Muscle of leg (tissue), 11 donors: Measurements from ENCODE around the gene ARL15. TPM values are rescaled to one million over a fixed set of nuclear protein-coding genes. Genes with fewer than 3 reads are reported as not detected.

ENCODE experiments used
- DNase-seq: peaks from one replicate; pipeline ENCODE4 v3.0.0; 2013
- H3K27ac ChIP-seq: one replicate; pipeline ENCODE4 v1.5.1; 2013; ENCODE audit warnings: mild to moderate bottlenecking, low read length, control low read depth
- H3K27me3 ChIP-seq: one replicate; pipeline ENCODE4 v1.6.1; 2013; ENCODE audit warnings: low read length; ENCODE audit not compliant: control insufficient read depth, insufficient read depth
- H3K36me3 ChIP-seq: one replicate; pipeline ENCODE4 v1.6.1; 2013; ENCODE audit warnings: low read length; ENCODE audit not compliant: control insufficient read depth, insufficient read depth
- H3K4me1 ChIP-seq: one replicate; pipeline ENCODE4 v1.6.1; 2013; ENCODE audit warnings: low read length; ENCODE audit not compliant: control insufficient read depth, insufficient read depth
- H3K4me3 ChIP-seq: one replicate; pipeline ENCODE4 v1.5.1; 2013; ENCODE audit warnings: low read length, control low read depth
- H3K9me3 ChIP-seq: replicated peaks from 2 replicates; pipeline ENCODE4 v1.6.1; 2013; ENCODE audit warnings: low read depth, low read length; ENCODE audit not compliant: control insufficient read depth
- WGBS: methylation state at CpG from one replicate; pipeline ENCODE4 v1.1.5; 2013; ENCODE audit warnings: missing lambda C conversion rate; ENCODE audit not compliant: insufficient coverage; 5-methylcytosine and 5-hydroxymethylcytosine counted together
- polyA plus RNA-seq, 8 donors: library from polyadenylated mRNA; unstranded; fragments of 120-200 nt; gene quantifications; one replicate each; pipeline versions ENCODE4 v1.2.1 to v1.2.3, GENCODE V29; 2013; ENCODE audit warnings: inconsistent platforms in 1 of 8, low replicate concordance in 1 of 8; ENCODE audit not compliant: insufficient read length in 8 of 8, insufficient read depth in 1 of 8
- total RNA-seq: library from RNA; stranded (reverse); fragments of 120-200 nt; gene quantifications from one replicate; pipeline ENCODE4 v1.2.4, GENCODE V29; 2013

ARL15 gene
- total and polyA plus RNA-seq, 9 donors = 18.4 to 37.1 (median 23.8) TPM

DNA sequence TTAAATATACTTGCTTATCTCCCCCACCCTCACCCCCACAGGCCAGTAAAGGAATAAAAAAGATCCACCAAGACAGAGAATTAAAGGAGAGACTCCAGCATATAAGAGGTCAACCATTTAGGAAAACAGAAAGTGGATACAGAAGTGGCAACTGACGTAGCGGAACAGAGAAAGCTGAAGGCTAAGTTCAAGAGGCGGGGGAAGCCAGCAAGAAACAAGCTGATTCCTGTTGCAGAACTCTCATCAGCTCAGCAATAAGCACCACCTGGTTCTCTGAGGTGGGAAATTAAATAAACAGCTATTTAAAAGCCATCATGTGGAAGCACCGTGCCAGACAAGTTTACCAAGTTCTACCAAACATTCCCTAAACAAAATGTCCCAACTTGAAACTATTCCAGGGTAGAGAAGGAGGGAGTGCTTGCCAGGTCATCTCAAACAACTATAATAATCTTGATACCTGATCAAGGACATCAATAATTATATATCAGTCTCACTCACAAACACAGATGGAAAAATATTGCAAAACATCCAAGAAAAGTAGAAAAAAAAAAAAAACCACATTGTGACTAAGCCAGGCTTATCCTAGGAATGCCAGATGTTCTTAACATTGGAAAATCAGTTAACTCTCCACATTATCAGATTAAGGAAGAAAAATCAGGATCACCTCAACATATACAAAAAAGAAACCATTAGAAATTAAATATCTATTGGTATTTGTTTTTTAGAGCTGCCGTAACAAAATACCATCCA, 7.3 kb upstream of the ARL15 start:
- no peaks in the 10 kb centered on the region for H3K9me3 ChIP-seq
- H3K4me1 ChIP-seq = no peaks in the 10 kb centered on the region
- DNase-seq = peak; percentile 45
- no CpG with 5 or more reads among the region's 5 CpGs for WGBS
- H3K4me3 ChIP-seq = no peak overlapping the region
- H3K36me3 ChIP-seq = no peaks in the 10 kb centered on the region
- no peak overlapping the region for H3K27ac ChIP-seq
- no peaks in the 10 kb centered on the region for H3K27me3 ChIP-seq

- H3K4me1 ChIP-seq = peaks cover 4% of the 10 kb centered on the region
- H3K36me3 ChIP-seq = no peaks in the 10 kb centered on the region
- peak; percentile 64 for DNase-seq
- no peaks in the 10 kb centered on the region for H3K27me3 ChIP-seq
- no peak overlapping the region for H3K27ac ChIP-seq
- H3K9me3 ChIP-seq = no peaks in the 10 kb centered on the region
- H3K4me3 ChIP-seq = no peak overlapping the region
- WGBS = 43% methylated on average over 1 of the region's 5 CpGs
Measured at GRCh38 chr5:54315736-54316528, 5.6 kb upstream of the ARL15 start.

- WGBS = 63% methylated on average over 4 of the region's 7 CpGs
- Histone ChIP-seq H3K9me3 (no peaks in the 10 kb centered on the region), H3K27me3 (no peaks in the 10 kb centered on the region), H3K27ac (no peak overlapping the region), H3K4me1 (peaks cover 7% of the 10 kb centered on the region), H3K4me3 (no peak overlapping the region), H3K36me3 (no peaks in the 10 kb centered on the region)
- no peak for DNase-seq
Measured at GRCh38 chr5:54313311-54314270, 3.2 kb upstream of the ARL15 start.

DNA sequence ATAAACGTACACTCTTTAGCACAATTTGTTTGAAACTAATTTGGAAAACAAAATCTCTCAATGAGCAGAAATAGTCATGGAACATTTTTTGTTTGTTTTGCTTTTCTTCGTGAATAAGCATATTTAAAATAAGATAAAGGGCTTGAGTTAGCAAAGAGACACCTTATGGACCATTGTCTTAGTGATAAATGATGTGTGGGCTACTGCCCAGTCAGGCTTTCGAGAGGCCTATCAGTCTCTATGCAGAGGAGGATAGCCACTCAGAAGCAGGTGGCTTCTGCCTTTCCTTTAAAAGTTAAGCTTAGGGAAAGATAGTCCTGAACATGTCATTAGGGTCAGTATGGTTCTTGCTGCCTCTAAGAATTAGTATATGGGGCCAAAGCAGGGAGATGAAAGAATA, 2.1 kb upstream of the ARL15 start:
- WGBS = 79% methylated on average over 2 of the region's 3 CpGs

GRCh38 chr5:54311176-54311677, 854 bp upstream of the ARL15 start:
- Histone ChIP-seq H3K36me3 (no peaks in the 10 kb centered on the region), H3K9me3 (no peaks in the 10 kb centered on the region), H3K4me3 (peak overlapping the region; percentile 69), H3K27me3 (no peaks in the 10 kb centered on the region), H3K27ac (peak overlapping the region; percentile 87), H3K4me1 (peaks cover 7% of the 10 kb centered on the region)
- peak; percentile 64 for DNase-seq
- no CpG with 5 or more reads among the region's 16 CpGs for WGBS

More for the DNA sequence above, 2.1 kb upstream of the ARL15 start:
- no peak overlapping the region for H3K27ac ChIP-seq
- H3K27me3 ChIP-seq = no peaks in the 10 kb centered on the region
- no peaks in the 10 kb centered on the region for H3K9me3 ChIP-seq
- DNase-seq = no peak
- peaks cover 7% of the 10 kb centered on the region for H3K4me1 ChIP-seq
- no peaks in the 10 kb centered on the region for H3K36me3 ChIP-seq
- no peak overlapping the region for H3K4me3 ChIP-seq

- under 1% methylated on average over 30 of the region's 39 CpGs for WGBS
- Histone ChIP-seq H3K27me3 (no peaks in the 10 kb centered on the region), H3K27ac (peak overlapping the region; percentile 94), H3K9me3 (no peaks in the 10 kb centered on the region), H3K4me3 (peak overlapping the region; percentile 69), H3K4me1 (peaks cover 7% of the 10 kb centered on the region), H3K36me3 (no peaks in the 10 kb centered on the region)
- DNase-seq = peak; percentile 50
Measured at GRCh38 chr5:54309691-54310432, 511 bp downstream of the ARL15 start.

- WGBS = 16% methylated on average over 9 of the region's 10 CpGs
- Histone ChIP-seq H3K27me3 (no peaks in the 10 kb centered on the region), H3K27ac (no peak overlapping the region), H3K4me3 (peak overlapping the region; percentile 69), H3K36me3 (no peaks in the 10 kb centered on the region), H3K9me3 (no peaks in the 10 kb centered on the region), H3K4me1 (peaks cover 7% of the 10 kb centered on the region)
- DNase-seq = peak; percentile 33
Measured at GRCh38 chr5:54309276-54309675, 1.1 kb downstream of the ARL15 start.

GRCh38 chr5:54307583-54307982, 2.8 kb downstream of the ARL15 start:
- WGBS = no CpG with 5 or more reads among the region's 3 CpGs
- H3K4me3 ChIP-seq = no peak overlapping the region

GRCh38 chr5:54306893-54307292, 3.5 kb downstream of the ARL15 start:
- no peaks in the 10 kb centered on the region for H3K27me3 ChIP-seq
- no CpG with 5 or more reads among the region's 1 CpG for WGBS
- no peak overlapping the region for H3K4me3 ChIP-seq
- peaks cover 5% of the 10 kb centered on the region for H3K4me1 ChIP-seq
- no peak for DNase-seq
- H3K36me3 ChIP-seq = no peaks in the 10 kb centered on the region
- H3K27ac ChIP-seq = no peak overlapping the region
- no peaks in the 10 kb centered on the region for H3K9me3 ChIP-seq

More at GRCh38 chr5:54307583-54307982, 2.8 kb downstream of the ARL15 start:
- H3K27me3 ChIP-seq = no peaks in the 10 kb centered on the region
- no peak overlapping the region for H3K27ac ChIP-seq
- H3K9me3 ChIP-seq = no peaks in the 10 kb centered on the region
- peaks cover 7% of the 10 kb centered on the region for H3K4me1 ChIP-seq
- DNase-seq = no peak
- H3K36me3 ChIP-seq = no peaks in the 10 kb centered on the region
